ENCODE results near the gene TSPEAR.

TSPEAR gene

GRCh38 chr21:44478124-44478800 is 233.1 kb downstream of the TSPEAR start:
- DNase-seq = no peak

- DNase-seq = no peak
Observed at GRCh38 chr21:44477712-44478111, 233.7 kb downstream of the TSPEAR start.

GRCh38 chr21:44477131-44477530 is 234.2 kb downstream of the TSPEAR start:
- no peak for DNase-seq

- DNase-seq = no peak
Observed at GRCh38 chr21:44475266-44475845, 236.0 kb downstream of the TSPEAR start.

- no peak for DNase-seq
Observed at GRCh38 chr21:44473915-44474555, 237.3 kb downstream of the TSPEAR start.

GRCh38 chr21:44471996-44472395 is 239.4 kb downstream of the TSPEAR start:
- DNase-seq = no peak

- DNase-seq = no peak
Observed at GRCh38 chr21:44471341-44471740, 240.0 kb downstream of the TSPEAR start.

GRCh38 chr21:44467859-44468195 is 243.5 kb downstream of the TSPEAR start:
- no peak for DNase-seq

- no peak for DNase-seq
Observed at GRCh38 chr21:44466996-44467858, 244.1 kb downstream of the TSPEAR start.

- DNase-seq = no peak
Observed at GRCh38 chr21:44466351-44466954, 244.9 kb downstream of the TSPEAR start.

- no peak for DNase-seq
Observed at GRCh38 chr21:44464351-44464750, 247.0 kb downstream of the TSPEAR start.

GRCh38 chr21:44463724-44464123 is 247.6 kb downstream of the TSPEAR start:
- no peak for DNase-seq

GRCh38 chr21:44462834-44463200 is 248.6 kb downstream of the TSPEAR start:
- DNase-seq = no peak

GRCh38 chr21:44462086-44462833 is 249.1 kb downstream of the TSPEAR start:
- no peak for DNase-seq

- no peak for DNase-seq
Observed at GRCh38 chr21:44461464-44462001, 249.8 kb downstream of the TSPEAR start.

- DNase-seq = no peak
Observed at GRCh38 chr21:44461005-44461404, 250.4 kb downstream of the TSPEAR start.

GRCh38 chr21:44460441-44460755 is 251.0 kb downstream of the TSPEAR start:
- DNase-seq = no peak

- no peak for DNase-seq
Observed at GRCh38 chr21:44459712-44460440, 251.5 kb downstream of the TSPEAR start.

- DNase-seq = no peak
Observed at GRCh38 chr21:44458971-44459711, 252.2 kb downstream of the TSPEAR start.

- DNase-seq = no peak
Observed at GRCh38 chr21:44456915-44457736, 254.2 kb downstream of the TSPEAR start.
